HEK293 (cell line): ENCODE results near the gene MBD5.

Experiments
- CTCF ChIA-PET: fragments of 350-600 bp; formaldehyde crosslinking; extraction: SDS; loops from one replicate; lab custom pipeline; 2021; ENCODE audit warnings: antibody characterized with exemption; lab: Yijun Ruan, JAX
- POLR2A ChIA-PET: fragments of 300-600 bp; formaldehyde crosslinking; extraction: SDS; loops from one replicate; lab custom pipeline; 2020; ENCODE audit warnings: antibody characterized with exemption, inconsistent platforms; lab: Yijun Ruan, JAX
- H3K27ac ChIP-seq: fragments of 200-500 bp; sonication (Bioruptor generic); 2 replicates; pipeline ENCODE4 v1.5.1; 2014; ENCODE audit warnings: low read depth, low read length, control low read depth, inconsistent platforms; ENCODE audit errors: extremely low read depth
- H3K36me3 ChIP-seq, 2 experiments: fragments of 200-500 bp in 1 of 2; sonication (Bioruptor generic) in 1 of 2; 1 replicate in 1 of 2; 2 replicates in 1 of 2; pipeline ENCODE4 v1.5.1; 2014 to 2017; ENCODE audit warnings: inconsistent platforms in 2 of 2, low read length in 2 of 2; ENCODE audit not compliant: control insufficient read depth in 2 of 2, insufficient read depth in 1 of 2
- H3K4me1 ChIP-seq: fragments of 200-500 bp; sonication (Bioruptor generic); 2 replicates; pipeline ENCODE4 v1.5.1; 2014; ENCODE audit warnings: mild to moderate bottlenecking, low read length, inconsistent platforms; ENCODE audit not compliant: control insufficient read depth, insufficient read depth
- H3K4me3 ChIP-seq: 2 replicates; pipeline ENCODE4 v1.5.1; 2011; ENCODE audit warnings: low read depth, mild to moderate bottlenecking, control low read depth, low read length, moderate library complexity
- H3K9me3 ChIP-seq: fragments of 200-500 bp; sonication (Bioruptor generic); 2 replicates; pipeline ENCODE4 v1.5.1; 2014; ENCODE audit warnings: low read depth, low read length, inconsistent platforms; ENCODE audit not compliant: control insufficient read depth, insufficient read depth
- BCL6B ChIP-seq: fragments of 450-650 bp; formaldehyde crosslinking; IDR thresholded peaks from 2 replicates; pipeline ENCODE4 v1.5.1; 2017; ENCODE audit warnings: missing biosample characterization, missing genetic modification characterization
- GLI2 ChIP-seq: fragments of 450-650 bp; formaldehyde crosslinking; IDR thresholded peaks from 2 replicates; pipeline ENCODE4; 2017; ENCODE audit warnings: missing biosample characterization, missing genetic modification characterization, low read depth, borderline replicate concordance
- HOXD13 ChIP-seq: sonication (generic); formaldehyde crosslinking; IDR thresholded peaks from 2 replicates; pipeline ENCODE4 v1.8.0; 2022; ENCODE audit warnings: missing genetic modification reagents, borderline replicate concordance
- KLF7 ChIP-seq: fragments of 450-650 bp; formaldehyde crosslinking; IDR thresholded peaks from 2 replicates; pipeline ENCODE4 v1.5.1; 2016; ENCODE audit warnings: missing biosample characterization, missing genetic modification characterization, borderline replicate concordance
- RBAK ChIP-seq: fragments of 450-650 bp; formaldehyde crosslinking; IDR thresholded peaks from 2 replicates; pipeline ENCODE4 v1.5.1; 2016; ENCODE audit warnings: missing biosample characterization, missing genetic modification characterization
- SETDB1 ChIP-seq: IDR thresholded peaks from one replicate; pipeline ENCODE4 v1.6.1; 2017; ENCODE audit warnings: mild to moderate bottlenecking, low read length, moderate library complexity, mixed read lengths; ENCODE audit not compliant: insufficient read length
- WT1 ChIP-seq: fragments of 450-650 bp; formaldehyde crosslinking; IDR thresholded peaks from 2 replicates; pipeline ENCODE4 v1.5.1; 2016; ENCODE audit warnings: missing biosample characterization, missing genetic modification characterization
- ZBTB17 ChIP-seq: fragments of 450-650 bp; formaldehyde crosslinking; IDR thresholded peaks from 2 replicates; pipeline ENCODE4 v1.5.1; 2016; ENCODE audit warnings: missing biosample characterization, missing genetic modification characterization
- ZBTB20 ChIP-seq: fragments of 450-650 bp; formaldehyde crosslinking; IDR thresholded peaks from 2 replicates; pipeline ENCODE4 v1.5.1; 2016; ENCODE audit warnings: missing biosample characterization, missing genetic modification characterization
- ZBTB49 ChIP-seq: fragments of 450-650 bp; formaldehyde crosslinking; IDR thresholded peaks from 2 replicates; pipeline ENCODE4 v1.5.1; 2016; ENCODE audit warnings: missing biosample characterization, missing genetic modification characterization, low read depth
- ZFP37 ChIP-seq: fragments of 450-650 bp; formaldehyde crosslinking; IDR thresholded peaks from 2 replicates; pipeline ENCODE4 v1.5.1; 2016; ENCODE audit warnings: missing biosample characterization, missing genetic modification characterization
- ZNF138 ChIP-seq: fragments of 450-650 bp; formaldehyde crosslinking; IDR thresholded peaks from 2 replicates; pipeline ENCODE4 v1.5.1; 2016; ENCODE audit warnings: missing biosample characterization, missing genetic modification characterization, borderline replicate concordance
- ZNF146 ChIP-seq: fragments of 450-650 bp; formaldehyde crosslinking; IDR thresholded peaks from 2 replicates; pipeline ENCODE4 v1.5.1; 2016; ENCODE audit warnings: missing biosample characterization, missing genetic modification characterization
- ZNF169 ChIP-seq: fragments of 450-650 bp; formaldehyde crosslinking; IDR thresholded peaks from 2 replicates; pipeline ENCODE4 v1.5.1; 2016; ENCODE audit warnings: missing biosample characterization, missing genetic modification characterization
- ZNF184 ChIP-seq: fragments of 450-650 bp; IDR thresholded peaks from 2 replicates; pipeline ENCODE4 v1.5.1; 2018; ENCODE audit warnings: missing biosample characterization, mild to moderate bottlenecking, missing genetic modification characterization
- ZNF223 ChIP-seq: fragments of 450-650 bp; formaldehyde crosslinking; IDR thresholded peaks from 2 replicates; pipeline ENCODE4 v1.5.1; 2016; ENCODE audit warnings: missing biosample characterization, missing genetic modification characterization
- ZNF302 ChIP-seq: fragments of 450-650 bp; formaldehyde crosslinking; IDR thresholded peaks from 2 replicates; pipeline ENCODE4 v1.5.1; 2016; ENCODE audit warnings: missing biosample characterization, missing genetic modification characterization, low read depth
- ZNF324 ChIP-seq: fragments of 450-650 bp; formaldehyde crosslinking; IDR thresholded peaks from 2 replicates; pipeline ENCODE4 v1.5.1; 2016; ENCODE audit warnings: missing biosample characterization, missing genetic modification characterization
- ZNF514 ChIP-seq: fragments of 450-650 bp; formaldehyde crosslinking; IDR thresholded peaks from 2 replicates; pipeline ENCODE4 v1.5.1; 2016; ENCODE audit warnings: missing biosample characterization, missing genetic modification characterization
- ZNF621 ChIP-seq: fragments of 450-650 bp; formaldehyde crosslinking; IDR thresholded peaks from 2 replicates; pipeline ENCODE4 v1.5.1; 2017; ENCODE audit warnings: missing biosample characterization, missing genetic modification characterization
- ZNF664 ChIP-seq: fragments of 450-650 bp; formaldehyde crosslinking; IDR thresholded peaks from 2 replicates; pipeline ENCODE4 v1.5.1; 2016; ENCODE audit warnings: missing biosample characterization, missing genetic modification characterization
- ZNF843 ChIP-seq: fragments of 450-650 bp; formaldehyde crosslinking; IDR thresholded peaks from 2 replicates; pipeline ENCODE4 v1.5.1; 2016; ENCODE audit warnings: missing biosample characterization, missing genetic modification characterization
- ZSCAN30 ChIP-seq: fragments of 450-650 bp; IDR thresholded peaks from 2 replicates; pipeline ENCODE4 v1.5.1; 2018; ENCODE audit warnings: missing biosample characterization, mild to moderate bottlenecking, missing genetic modification characterization, moderate library complexity
- TF ChIP-seq, protein P1 (sequence below): fragments of 450-650 bp; formaldehyde crosslinking; IDR thresholded peaks from 2 replicates; pipeline ENCODE4; 2016; ENCODE audit warnings: missing biosample characterization, missing genetic modification characterization
- TF ChIP-seq, protein P2 (sequence below): fragments of 450-650 bp; formaldehyde crosslinking; IDR thresholded peaks from 2 replicates; pipeline ENCODE4 v1.5.1; 2016; ENCODE audit warnings: missing biosample characterization, missing genetic modification characterization

The MBD5 gene

DNA sequence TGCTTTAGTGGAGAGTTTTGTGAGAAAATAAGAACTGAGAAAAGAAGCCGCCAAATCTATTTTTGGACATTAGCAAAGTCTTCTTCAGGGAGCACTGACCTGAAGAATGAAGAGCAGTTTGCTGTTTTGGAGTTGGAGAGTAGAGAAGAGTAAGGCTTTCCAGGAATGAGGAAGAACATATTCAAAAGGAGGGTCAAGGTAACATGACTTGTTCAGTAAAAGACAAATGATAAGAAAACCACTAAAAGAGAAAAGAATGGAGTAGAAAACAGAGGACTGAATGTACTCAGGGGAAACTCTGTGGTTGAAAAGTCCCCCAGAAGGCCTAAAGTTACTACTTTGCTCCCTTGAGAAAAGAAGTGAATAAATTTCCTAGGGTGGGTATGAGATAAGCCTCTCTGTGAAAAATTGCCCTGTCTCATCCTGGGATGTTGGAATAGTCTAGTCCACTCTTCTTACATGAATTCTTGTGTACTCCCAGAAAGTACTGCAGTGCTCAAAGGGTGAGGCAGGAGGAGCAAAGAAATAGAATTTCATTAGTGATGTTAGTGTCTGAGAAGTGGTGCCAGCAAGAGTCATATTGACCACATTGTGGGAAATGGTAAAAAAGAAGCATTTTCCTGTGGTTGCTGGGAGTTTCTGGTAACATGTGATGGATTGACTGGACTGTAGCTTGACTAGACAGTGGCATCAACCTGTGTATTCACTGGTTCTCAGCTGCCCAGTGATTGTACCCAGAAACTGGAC, 27.8 kb downstream of the MBD5 start (continued):
- TF ChIP-seq BCL6B (tag by site-specific recombination) (no peak), ZSCAN30 (tag by site-specific recombination) (no peak), GLI2 (tag by site-specific recombination) (no peak), ZNF223 (tag by site-specific recombination) (no peak), ZNF514 (tag by site-specific recombination) (no peak), ZNF843 (tag by site-specific recombination) (no peak), KLF7 (tag by site-specific recombination) (no peak)
- TF ChIP-seq, protein P1, sequence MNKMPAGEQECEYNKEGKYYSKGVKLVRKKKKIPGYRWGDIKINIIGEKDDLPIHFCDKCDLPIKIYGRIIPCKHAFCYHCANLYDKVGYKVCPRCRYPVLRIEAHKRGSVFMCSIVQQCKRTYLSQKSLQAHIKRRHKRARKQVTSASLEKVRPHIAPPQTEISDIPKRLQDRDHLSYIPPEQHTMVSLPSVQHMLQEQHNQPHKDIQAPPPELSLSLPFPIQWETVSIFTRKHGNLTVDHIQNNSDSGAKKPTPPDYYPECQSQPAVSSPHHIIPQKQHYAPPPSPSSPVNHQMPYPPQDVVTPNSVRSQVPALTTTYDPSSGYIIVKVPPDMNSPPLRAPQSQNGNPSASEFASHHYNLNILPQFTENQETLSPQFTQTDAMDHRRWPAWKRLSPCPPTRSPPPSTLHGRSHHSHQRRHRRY, result no peak

- no peaks in the 10 kb centered on the region for H3K9me3 ChIP-seq
- TF ChIP-seq ZNF621 (tag by site-specific recombination), result no peak
- TF ChIP-seq ZNF138 (tag by site-specific recombination), result no peak
- TF ChIP-seq ZBTB17 (tag by site-specific recombination), result no peak
- TF ChIP-seq, protein P2, sequence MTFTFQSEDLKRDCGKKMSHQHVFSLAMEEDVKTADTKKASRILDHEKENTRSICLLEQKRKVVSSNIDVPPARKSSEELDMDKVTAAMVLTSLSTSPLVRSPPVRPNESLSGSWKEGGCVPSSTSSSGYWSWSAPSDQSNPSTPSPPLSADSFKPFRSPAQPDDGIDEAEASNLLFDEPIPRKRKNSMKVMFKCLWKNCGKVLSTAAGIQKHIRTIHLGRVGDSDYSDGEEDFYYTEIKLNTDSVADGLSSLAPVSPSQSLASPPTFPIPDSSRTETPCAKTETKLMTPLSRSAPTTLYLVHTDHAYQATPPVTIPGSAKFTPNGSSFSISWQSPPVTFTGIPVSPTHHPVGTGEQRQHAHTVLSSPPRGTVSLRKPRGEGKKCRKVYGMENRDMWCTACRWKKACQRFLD (tag by site-specific recombination), result no peak
- TF ChIP-seq ZNF664 (tag by site-specific recombination), result no peak
- no peak overlapping the region for H3K4me3 ChIP-seq
- ChIA-PET POLR2A (no interaction called here), CTCF (no interaction called here)
- H3K27ac ChIP-seq, result no peak overlapping the region
- no peaks in the 10 kb centered on the region for H3K36me3 ChIP-seq
- H3K4me1 ChIP-seq, result peaks cover 3% of the 10 kb centered on the region
Observed at GRCh38 chr2:148049284-148049683, 28.4 kb downstream of the MBD5 start.

DNA sequence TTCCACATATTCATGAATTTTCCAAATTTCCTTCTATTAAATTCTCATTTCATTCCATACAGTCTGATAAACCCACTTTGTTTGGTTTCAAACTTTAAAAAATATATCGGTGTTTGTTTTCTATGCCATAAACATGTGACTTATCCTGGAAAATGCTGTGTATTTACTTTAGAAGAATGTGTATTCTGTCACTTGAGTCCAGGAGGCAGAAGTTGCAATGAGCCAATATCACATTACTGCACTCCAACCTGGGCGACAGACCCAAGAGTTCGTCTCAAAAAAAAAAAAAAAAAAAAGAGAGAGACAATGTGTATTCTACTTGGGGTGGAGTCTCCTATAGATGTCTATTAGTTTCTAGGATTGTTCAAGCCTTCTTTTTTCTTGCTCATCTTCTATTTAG, 31.8 kb downstream of the MBD5 start:
- CTCF ChIA-PET, result interaction anchor here (0.6 kb wide), 1 partner anchor 64 kb away, joined by 3 read pairs; no protein-coding TSS in a partner anchor

DNA sequence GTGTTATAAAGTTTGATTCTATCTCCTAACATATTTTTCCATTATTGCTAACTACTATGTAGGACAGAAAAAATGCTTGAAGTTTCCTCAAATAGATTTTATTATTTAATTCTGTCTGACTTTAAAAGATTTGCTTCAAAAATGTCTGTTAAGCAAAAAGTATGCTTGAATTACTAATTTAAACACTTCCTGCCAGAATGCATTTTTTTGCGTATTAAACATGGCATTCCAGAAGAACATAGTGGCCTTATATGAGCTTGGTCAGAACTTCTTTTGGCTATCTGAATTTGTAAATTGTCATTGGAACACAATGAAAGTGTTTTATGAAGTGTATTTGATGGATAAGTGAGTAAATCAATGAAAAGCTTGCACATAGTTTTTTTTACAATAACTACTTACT, 37.8 kb downstream of the MBD5 start:
- Histone ChIP-seq H3K36me3 (no peaks in the 10 kb centered on the region), H3K4me1 (no peaks in the 10 kb centered on the region), H3K4me3 (no peak overlapping the region), H3K27ac (no peak overlapping the region), H3K9me3 (no peaks in the 10 kb centered on the region)
- CTCF ChIA-PET, result no interaction called here
- POLR2A ChIA-PET, result no interaction called here
- no peak for TF ChIP-seq ZNF169
- TF ChIP-seq ZFP37 (tag by site-specific recombination), result no peak
- TF ChIP-seq ZBTB49 (tag by site-specific recombination), result no peak
- no peak for TF ChIP-seq ZNF302 (tag by site-specific recombination)
- TF ChIP-seq ZBTB20 (tag by site-specific recombination), result no peak
- no peak for TF ChIP-seq ZNF184 (tag by site-specific recombination)
- TF ChIP-seq ZSCAN30 (tag by site-specific recombination), result no peak
- TF ChIP-seq WT1 (tag by site-specific recombination), result no peak
- no peak for TF ChIP-seq HOXD13
- TF ChIP-seq RBAK (tag by site-specific recombination), result no peak
- TF ChIP-seq ZNF146 (tag by site-specific recombination), result no peak

More for the DNA sequence above, 31.8 kb downstream of the MBD5 start:
- no peak overlapping the region for H3K4me3 ChIP-seq
- POLR2A ChIA-PET, result no interaction called here
- no peaks in the 10 kb centered on the region for H3K36me3 ChIP-seq
- H3K9me3 ChIP-seq, result no peaks in the 10 kb centered on the region
- no peaks in the 10 kb centered on the region; the same call in 1 of the 2 replicates for H3K4me1 ChIP-seq
- TF ChIP-seq ZNF324 (tag by site-specific recombination) (no peak), SETDB1 (peak; percentile 39)
- no peak overlapping the region for H3K27ac ChIP-seq
